Fibroblast of villous mesenchyme (primary cell): Measurements from ENCODE around the gene TCEAL6. TPM values are rescaled to one million over a fixed set of nuclear protein-coding genes. Genes with fewer than 3 reads are reported as not detected.
"Not testable (repeated sequence)": the region's sequence is repeated elsewhere in the genome, so short reads cannot be mapped to it uniquely, and the experiment has no call there.

Experiments used
- DNase-seq: peaks from one replicate; pipeline ENCODE4 v3.0.0-alpha.2; 2010; ENCODE audit warnings: low read depth
- H3K4me3 ChIP-seq: 2 replicates; pipeline ENCODE4 v1.5.1; 2011; ENCODE audit warnings: low read depth, mild to moderate bottlenecking, low read length
- total RNA-seq: library from RNA; depleted of rRNA; stranded (reverse); fragments of >200 nt; gene quantifications from 2 replicates; pipeline ENCODE4 v1.2.3, GENCODE V29; 2012
- TF ChIP-seq, protein P1 (sequence below): IDR thresholded peaks from 2 replicates; pipeline ENCODE4 v1.5.1; 2012; ENCODE audit warnings: low read depth, mild to moderate bottlenecking, low read length; ENCODE audit not compliant: insufficient read depth

The TCEAL6 gene
- total RNA-seq, 1 donor: not detected

DNA sequence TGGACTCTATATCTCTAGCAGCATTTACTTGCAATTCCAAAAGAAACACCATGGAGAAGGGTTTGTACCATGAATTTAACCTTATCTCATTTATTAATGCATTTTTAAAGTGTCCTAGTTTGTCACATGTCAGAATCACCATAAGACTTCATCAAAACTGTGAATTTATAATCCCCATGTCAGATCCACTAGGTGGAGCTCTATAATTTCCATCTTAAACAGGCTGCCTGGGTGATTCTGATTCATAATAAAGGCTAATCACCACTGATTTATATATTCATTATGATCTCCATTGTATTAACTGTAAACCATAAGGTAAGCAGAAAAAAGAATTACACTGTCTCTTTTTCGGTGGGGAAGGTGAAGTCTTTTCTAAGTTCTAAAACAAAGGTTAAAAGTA is 12.8 kb downstream of the TCEAL6 start:
- TF ChIP-seq, protein P1, sequence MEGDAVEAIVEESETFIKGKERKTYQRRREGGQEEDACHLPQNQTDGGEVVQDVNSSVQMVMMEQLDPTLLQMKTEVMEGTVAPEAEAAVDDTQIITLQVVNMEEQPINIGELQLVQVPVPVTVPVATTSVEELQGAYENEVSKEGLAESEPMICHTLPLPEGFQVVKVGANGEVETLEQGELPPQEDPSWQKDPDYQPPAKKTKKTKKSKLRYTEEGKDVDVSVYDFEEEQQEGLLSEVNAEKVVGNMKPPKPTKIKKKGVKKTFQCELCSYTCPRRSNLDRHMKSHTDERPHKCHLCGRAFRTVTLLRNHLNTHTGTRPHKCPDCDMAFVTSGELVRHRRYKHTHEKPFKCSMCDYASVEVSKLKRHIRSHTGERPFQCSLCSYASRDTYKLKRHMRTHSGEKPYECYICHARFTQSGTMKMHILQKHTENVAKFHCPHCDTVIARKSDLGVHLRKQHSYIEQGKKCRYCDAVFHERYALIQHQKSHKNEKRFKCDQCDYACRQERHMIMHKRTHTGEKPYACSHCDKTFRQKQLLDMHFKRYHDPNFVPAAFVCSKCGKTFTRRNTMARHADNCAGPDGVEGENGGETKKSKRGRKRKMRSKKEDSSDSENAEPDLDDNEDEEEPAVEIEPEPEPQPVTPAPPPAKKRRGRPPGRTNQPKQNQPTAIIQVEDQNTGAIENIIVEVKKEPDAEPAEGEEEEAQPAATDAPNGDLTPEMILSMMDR: peak; percentile 17
- peak; percentile 0 for DNase-seq
- H3K4me3 ChIP-seq: no peak overlapping the region

DNA sequence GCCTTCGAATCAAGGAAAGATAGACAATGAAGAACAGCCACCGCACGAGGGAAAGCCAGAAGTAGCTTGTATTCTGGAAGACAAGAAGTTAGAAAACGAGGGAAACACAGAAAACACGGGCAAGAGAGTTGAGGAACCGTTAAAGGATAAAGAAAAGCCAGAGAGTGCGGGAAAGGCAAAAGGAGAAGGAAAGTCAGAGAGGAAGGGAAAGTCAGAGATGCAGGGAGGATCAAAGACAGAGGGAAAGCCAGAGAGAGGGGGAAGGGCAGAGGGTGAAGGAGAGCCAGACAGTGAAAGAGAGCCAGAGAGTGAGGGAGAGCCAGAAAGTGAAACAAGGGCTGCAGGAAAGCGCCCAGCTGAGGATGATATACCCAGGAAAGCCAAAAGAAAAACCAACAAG is 15.4 kb downstream of the TCEAL6 start:
- DNase-seq: no peak
- no peak overlapping the region for H3K4me3 ChIP-seq
- TF ChIP-seq, protein P1: no peak

DNA sequence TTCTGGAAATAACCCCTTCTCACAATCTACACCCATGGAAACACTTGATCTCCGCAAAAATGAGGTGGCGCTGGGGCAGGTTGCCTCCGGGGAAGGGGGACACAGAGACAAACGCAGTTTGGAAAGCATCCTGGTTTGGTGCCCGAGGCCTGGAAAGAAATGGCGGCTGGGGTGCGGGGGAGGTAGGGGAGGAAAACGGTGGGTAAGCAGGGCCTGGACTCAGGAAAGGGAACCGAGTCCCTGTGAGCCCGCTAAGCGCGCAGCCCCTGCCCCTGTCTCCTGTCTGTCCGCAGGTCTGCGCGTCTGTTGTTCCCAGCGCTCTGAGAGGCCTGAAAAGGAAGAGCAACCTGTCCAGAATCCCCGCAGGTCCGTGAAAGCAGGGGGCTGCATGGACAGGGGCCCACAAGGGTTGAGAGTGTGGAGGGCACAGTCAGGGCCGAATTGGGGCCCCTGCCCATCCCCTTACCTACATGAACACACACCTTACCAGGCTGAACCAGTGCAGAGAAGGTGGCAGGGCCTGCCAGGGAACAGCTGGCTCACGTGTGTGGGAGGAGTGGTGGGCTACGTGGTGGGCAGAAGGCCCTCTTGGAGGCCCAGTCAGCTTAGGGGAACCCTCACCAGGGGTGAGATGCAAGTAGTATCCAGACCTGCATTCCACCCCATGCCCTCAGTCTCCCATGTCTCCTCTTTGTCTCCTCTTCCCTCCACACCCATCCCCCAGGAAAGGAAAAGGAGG is 16.0 kb downstream of the TCEAL6 start:
- DNase-seq, H3K4me3 ChIP-seq: not testable (repeated sequence)

DNA sequence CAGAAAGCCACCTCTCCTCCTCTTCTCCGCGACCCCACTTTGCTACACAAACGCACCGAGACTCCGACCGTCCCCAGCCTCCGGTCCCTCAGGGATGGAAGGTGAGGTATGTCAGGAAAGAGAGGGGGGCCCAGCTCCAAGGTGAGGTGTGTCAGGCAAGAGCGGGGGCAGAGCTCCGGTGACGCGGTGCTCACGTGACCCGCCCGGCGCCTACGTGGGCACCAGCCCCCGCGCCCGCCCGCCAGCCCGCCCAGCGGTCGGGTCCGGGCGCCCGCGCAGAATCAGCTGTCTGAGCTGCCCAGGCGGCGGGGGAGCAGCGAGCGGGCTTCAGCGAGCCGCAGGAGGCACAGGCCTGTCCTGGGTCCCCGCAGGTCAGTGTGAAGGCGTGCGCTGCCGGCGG is 16.8 kb downstream of the TCEAL6 start, which contains the start of gene TCEAL2:
Gene TCEAL2, plus strand, starts transcription at position 244 of the 400 bp plus-strand sequence. CDS start 1,152 bp downstream, outside the sequence.
- not testable (repeated sequence) for H3K4me3 ChIP-seq, DNase-seq

DNA sequence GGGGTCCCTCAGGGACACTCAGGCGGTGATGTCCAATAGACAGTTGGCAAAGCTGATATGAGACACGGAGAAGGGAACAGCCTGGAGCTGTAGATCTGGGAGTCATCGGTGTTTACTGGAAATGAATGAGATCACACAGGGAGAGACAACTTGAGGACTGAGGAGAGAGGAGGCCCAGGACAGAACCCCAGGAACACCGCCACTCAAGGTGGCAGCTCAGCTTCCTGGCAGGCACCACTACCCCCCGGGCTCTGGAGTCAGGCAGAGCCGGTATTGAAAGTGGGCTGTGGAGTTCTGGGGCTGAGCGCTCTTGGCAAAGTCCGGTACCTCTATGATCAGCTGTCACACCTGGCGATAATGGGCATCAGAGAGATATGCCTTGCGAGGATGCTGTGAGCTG is 17.3 kb downstream of the TCEAL6 start:
- H3K4me3 ChIP-seq, DNase-seq: not testable (repeated sequence)

DNA sequence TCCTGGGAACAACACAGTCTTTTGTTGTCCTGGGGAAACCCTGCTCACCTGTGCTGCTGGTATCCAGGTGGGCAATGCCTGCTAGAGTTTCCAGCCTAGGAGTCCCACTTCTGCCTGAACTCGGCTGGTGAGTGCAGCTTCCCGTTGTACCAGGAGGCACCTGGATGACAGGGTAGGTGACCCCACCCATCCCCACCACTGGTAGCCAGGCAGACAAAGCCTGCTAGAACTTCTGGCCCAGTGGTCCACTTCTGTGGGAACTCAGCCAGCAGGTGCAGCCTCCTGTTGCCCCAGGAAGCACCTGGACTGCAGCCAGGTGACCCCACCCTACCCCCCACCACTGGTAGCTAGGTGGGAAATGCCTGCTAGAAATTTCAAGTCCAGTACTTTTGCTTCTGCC is 26.5 kb downstream of the TCEAL6 start:
- no peak overlapping the region for H3K4me3 ChIP-seq
- TF ChIP-seq, protein P1: no peak
- no peak for DNase-seq

DNA sequence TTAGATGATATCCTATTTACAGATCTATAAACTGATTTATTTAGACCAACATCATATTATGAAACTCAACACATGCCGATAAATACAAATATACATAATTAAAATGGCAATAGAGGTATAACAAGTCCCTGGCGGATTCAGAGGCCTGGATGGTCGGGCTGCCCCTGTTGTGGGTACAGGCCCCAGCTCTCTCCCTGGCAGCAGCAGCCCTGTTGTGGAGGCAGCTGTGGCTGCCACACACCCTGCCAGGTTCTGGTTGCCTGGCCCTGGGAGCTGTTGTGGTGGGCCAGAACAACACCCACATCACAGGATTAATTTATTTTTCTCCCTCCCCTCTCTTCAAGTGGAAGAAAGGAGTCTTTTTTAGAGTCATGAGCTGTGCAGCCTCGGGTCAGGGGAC is 28.9 kb downstream of the TCEAL6 start:
- no peak overlapping the region for H3K4me3 ChIP-seq
- TF ChIP-seq, protein P1: no peak

More for the DNA sequence above, 28.9 kb downstream of the TCEAL6 start:
- DNase-seq: no peak

Other genes with a start within 250 kb of the TCEAL6 start
- gene ZMAT1, start 210.5 kb downstream of the TCEAL6 start, total RNA-seq: 0.43 and 0.64 TPM in 2 replicates
- gene TCEAL2, start 16.8 kb downstream of the TCEAL6 start, total RNA-seq: not detected in 2 replicates
- gene BEX5, start 13.5 kb upstream of the TCEAL6 start, total RNA-seq: not detected in 2 replicates
- not detected in 2 replicates for gene TCP11X1, start 72.8 kb upstream of the TCEAL6 start, total RNA-seq
- gene NXF2, start 104.7 kb upstream of the TCEAL6 start, total RNA-seq: not detected in 2 replicates